Activated CD4-positive, alpha-beta T cell treated with anti-CD3 and anti-CD28 coated beads, Interleukin-2, amount 10 ng/mL, durations not matched to agents 7 days and 5 days (primary cell): ENCODE data around the gene TMEM163. TPM values are rescaled to one million over a fixed set of nuclear protein-coding genes. Genes with fewer than 3 reads are reported as not detected.

Experiments used
- CTCF ChIA-PET: fragments of 350-600 bp; sonication (Branson Sonifier 250); formaldehyde crosslinking; loops from one replicate; lab custom pipeline; 2021; ENCODE audit warnings: antibody characterized with exemption; lab: Charles Lee
- POLR2A ChIA-PET: fragments of 350-600 bp; sonication (Branson Sonifier 250); formaldehyde crosslinking; loops from one replicate; lab custom pipeline; 2021; ENCODE audit warnings: antibody characterized with exemption; lab: Charles Lee
- DNase-seq: peaks from one replicate; pipeline ENCODE4 v3.0.0-alpha.2; 2020
- H3K27ac Mint-ChIP-seq: one replicate; pipeline ENCODE4 v1.8.0; 2021; ENCODE audit warnings: mild to moderate bottlenecking, moderate library complexity, mixed read lengths
- H3K27me3 Mint-ChIP-seq: one replicate; pipeline ENCODE4 v1.8.0; 2021; ENCODE audit warnings: mixed read lengths
- H3K36me3 Mint-ChIP-seq: one replicate; pipeline ENCODE4 v1.8.0; 2021; ENCODE audit warnings: low read depth, mixed read lengths
- H3K4me1 Mint-ChIP-seq: one replicate; pipeline ENCODE4 v1.8.0; 2021; ENCODE audit warnings: mixed read lengths
- H3K4me3 Mint-ChIP-seq: one replicate; pipeline ENCODE4 v1.8.0; 2021; ENCODE audit warnings: mild to moderate bottlenecking, moderate library complexity, mixed read lengths
- H3K9me3 Mint-ChIP-seq: one replicate; pipeline ENCODE4 v1.8.0; 2021; ENCODE audit warnings: mixed read lengths
- total RNA-seq, 2 experiments: library from RNA; stranded (reverse); gene quantifications; one replicate each; pipeline ENCODE4 v1.2.3, GENCODE V29; 2021

The TMEM163 gene
- total RNA-seq, 2 experiments from 2014 or later: not detected

GRCh38 chr2:134539981-134540380 lies 178.8 kb downstream of the TMEM163 start:
- CTCF ChIA-PET: no interaction called here
- Mint-ChIP-seq H3K27me3 (no peaks in the 10 kb centered on the region), H3K9me3 (no peaks in the 10 kb centered on the region), H3K4me3 (no peak overlapping the region), H3K27ac (no peak overlapping the region), H3K36me3 (no peaks in the 10 kb centered on the region), H3K4me1 (no peaks in the 10 kb centered on the region)
- POLR2A ChIA-PET: no interaction called here
- no peak for DNase-seq

GRCh38 chr2:134537702-134538101 lies 181.1 kb downstream of the TMEM163 start:
- H3K4me1 Mint-ChIP-seq: no peaks in the 10 kb centered on the region
- no peak for DNase-seq
- H3K27ac Mint-ChIP-seq: no peak overlapping the region
- ChIA-PET POLR2A (no interaction called here), CTCF (no interaction called here)
- no peaks in the 10 kb centered on the region for H3K27me3 Mint-ChIP-seq
- no peaks in the 10 kb centered on the region for H3K36me3 Mint-ChIP-seq
- H3K4me3 Mint-ChIP-seq: no peak overlapping the region
- H3K9me3 Mint-ChIP-seq: no peaks in the 10 kb centered on the region

- CTCF ChIA-PET: no interaction called here
- no peak for DNase-seq
- no peaks in the 10 kb centered on the region for H3K27me3 Mint-ChIP-seq
- H3K36me3 Mint-ChIP-seq: no peaks in the 10 kb centered on the region
- no peaks in the 10 kb centered on the region for H3K4me1 Mint-ChIP-seq
- no peak overlapping the region for H3K4me3 Mint-ChIP-seq
- no peak overlapping the region for H3K27ac Mint-ChIP-seq
- POLR2A ChIA-PET: no interaction called here
- H3K9me3 Mint-ChIP-seq: no peaks in the 10 kb centered on the region
Measured at GRCh38 chr2:134537121-134537520, 181.7 kb downstream of the TMEM163 start.

- Mint-ChIP-seq H3K36me3 (no peaks in the 10 kb centered on the region), H3K9me3 (no peaks in the 10 kb centered on the region), H3K4me3 (no peak overlapping the region), H3K27ac (no peak overlapping the region), H3K4me1 (no peaks in the 10 kb centered on the region), H3K27me3 (no peaks in the 10 kb centered on the region)
- CTCF ChIA-PET: no interaction called here
- POLR2A ChIA-PET: interaction anchor here (0.6 kb wide), 1 partner anchor 13 kb away, joined by 5 read pairs; no protein-coding TSS in a partner anchor
- DNase-seq: no peak
Measured at GRCh38 chr2:134536296-134536695, 182.5 kb downstream of the TMEM163 start.

- Mint-ChIP-seq H3K27me3 (no peaks in the 10 kb centered on the region), H3K4me3 (no peak overlapping the region), H3K9me3 (no peaks in the 10 kb centered on the region), H3K27ac (no peak overlapping the region), H3K36me3 (no peaks in the 10 kb centered on the region), H3K4me1 (no peaks in the 10 kb centered on the region)
- DNase-seq: no peak
- ChIA-PET CTCF (no interaction called here), POLR2A (no interaction called here)
Measured at GRCh38 chr2:134532537-134532936, 186.3 kb downstream of the TMEM163 start.

GRCh38 chr2:134527381-134527780 lies 191.4 kb downstream of the TMEM163 start:
- DNase-seq: no peak
- no peak overlapping the region for H3K27ac Mint-ChIP-seq
- no peaks in the 10 kb centered on the region for H3K9me3 Mint-ChIP-seq
- no peak overlapping the region for H3K4me3 Mint-ChIP-seq
- POLR2A ChIA-PET: no interaction called here
- H3K27me3 Mint-ChIP-seq: no peaks in the 10 kb centered on the region
- no peaks in the 10 kb centered on the region for H3K4me1 Mint-ChIP-seq
- CTCF ChIA-PET: no interaction called here
- no peaks in the 10 kb centered on the region for H3K36me3 Mint-ChIP-seq

GRCh38 chr2:134522496-134523455 lies 196.0 kb downstream of the TMEM163 start:
- Mint-ChIP-seq H3K9me3 (no peaks in the 10 kb centered on the region), H3K4me3 (no peak overlapping the region), H3K27ac (no peak overlapping the region), H3K36me3 (no peaks in the 10 kb centered on the region), H3K27me3 (no peaks in the 10 kb centered on the region), H3K4me1 (no peaks in the 10 kb centered on the region)
- ChIA-PET CTCF (interaction anchor here (0.6 kb wide), 1 partner anchor 181 kb away, joined by 4 read pairs; no protein-coding TSS in a partner anchor), POLR2A (no interaction called here)
- DNase-seq: no peak

- ChIA-PET CTCF (interaction anchor here (0.6 kb wide), 1 partner anchor 298 kb away, joined by 3 read pairs; no protein-coding TSS in a partner anchor), POLR2A (no interaction called here)
- peaks cover 2% of the 10 kb centered on the region for H3K27me3 Mint-ChIP-seq
- no peak overlapping the region for H3K4me3 Mint-ChIP-seq
- no peaks in the 10 kb centered on the region for H3K36me3 Mint-ChIP-seq
- DNase-seq: no peak
- no peak overlapping the region for H3K27ac Mint-ChIP-seq
- no peaks in the 10 kb centered on the region for H3K4me1 Mint-ChIP-seq
- no peaks in the 10 kb centered on the region for H3K9me3 Mint-ChIP-seq
Measured at GRCh38 chr2:134518101-134518500, 200.7 kb downstream of the TMEM163 start.

- DNase-seq: no peak
- no peaks in the 10 kb centered on the region for H3K36me3 Mint-ChIP-seq
- CTCF ChIA-PET: no interaction called here
- POLR2A ChIA-PET: no interaction called here
- H3K9me3 Mint-ChIP-seq: no peaks in the 10 kb centered on the region
- H3K27me3 Mint-ChIP-seq: peaks cover 2% of the 10 kb centered on the region
- no peaks in the 10 kb centered on the region for H3K4me1 Mint-ChIP-seq
- no peak overlapping the region for H3K27ac Mint-ChIP-seq
- no peak overlapping the region for H3K4me3 Mint-ChIP-seq
Measured at GRCh38 chr2:134515137-134515536, 203.7 kb downstream of the TMEM163 start.

GRCh38 chr2:134513465-134513804 lies 205.4 kb downstream of the TMEM163 start:
- POLR2A ChIA-PET: no interaction called here
- Mint-ChIP-seq H3K27ac (no peak overlapping the region), H3K36me3 (no peaks in the 10 kb centered on the region), H3K9me3 (no peaks in the 10 kb centered on the region), H3K4me1 (no peaks in the 10 kb centered on the region), H3K27me3 (peaks cover 2% of the 10 kb centered on the region), H3K4me3 (no peak overlapping the region)
- no peak for DNase-seq
- CTCF ChIA-PET: no interaction called here

GRCh38 chr2:134512734-134513464 lies 205.9 kb downstream of the TMEM163 start:
- no peak overlapping the region for H3K27ac Mint-ChIP-seq
- POLR2A ChIA-PET: no interaction called here
- no peak for DNase-seq
- CTCF ChIA-PET: no interaction called here
- H3K4me1 Mint-ChIP-seq: no peaks in the 10 kb centered on the region
- H3K9me3 Mint-ChIP-seq: no peaks in the 10 kb centered on the region
- no peak overlapping the region for H3K4me3 Mint-ChIP-seq
- H3K36me3 Mint-ChIP-seq: no peaks in the 10 kb centered on the region
- peaks cover 2% of the 10 kb centered on the region for H3K27me3 Mint-ChIP-seq

GRCh38 chr2:134508391-134508790 lies 210.4 kb downstream of the TMEM163 start:
- Mint-ChIP-seq H3K27ac (no peak overlapping the region), H3K4me3 (no peak overlapping the region), H3K36me3 (no peaks in the 10 kb centered on the region), H3K27me3 (peaks cover 3% of the 10 kb centered on the region), H3K4me1 (no peaks in the 10 kb centered on the region), H3K9me3 (no peaks in the 10 kb centered on the region)
- no peak for DNase-seq
- CTCF ChIA-PET: no interaction called here
- POLR2A ChIA-PET: no interaction called here

- CTCF ChIA-PET: no interaction called here
- no peaks in the 10 kb centered on the region for H3K9me3 Mint-ChIP-seq
- H3K4me1 Mint-ChIP-seq: no peaks in the 10 kb centered on the region
- no peak overlapping the region for H3K4me3 Mint-ChIP-seq
- no peak overlapping the region for H3K27ac Mint-ChIP-seq
- H3K36me3 Mint-ChIP-seq: no peaks in the 10 kb centered on the region
- POLR2A ChIA-PET: no interaction called here
- peaks cover 3% of the 10 kb centered on the region for H3K27me3 Mint-ChIP-seq
- no peak for DNase-seq
Measured at GRCh38 chr2:134507697-134508096, 211.1 kb downstream of the TMEM163 start.
